ENCODE results near the gene SLC44A3.

SLC44A3 gene

DNA sequence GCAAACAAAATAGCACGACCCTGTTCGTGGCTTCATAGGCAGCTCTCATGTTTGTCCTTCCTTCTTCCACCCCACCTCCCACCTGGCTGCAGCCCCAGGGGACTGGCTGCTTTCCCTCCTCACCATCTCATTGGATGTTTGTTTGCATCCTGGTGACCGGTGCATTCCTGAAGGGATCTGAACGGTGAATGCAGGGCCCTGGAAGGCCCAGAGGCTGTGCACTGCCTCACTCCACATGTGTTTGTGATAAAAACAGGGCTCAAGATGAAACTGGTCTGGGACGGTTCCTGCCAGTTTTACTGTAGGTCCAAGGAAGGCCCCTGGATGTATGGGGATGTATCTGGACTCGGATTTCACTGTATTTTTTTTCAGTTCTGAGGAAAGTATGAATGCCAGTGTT lies 63.9 kb downstream of the SLC44A3 start:
- no peak overlapping the region for H3K27ac ChIP-seq
- no peak for TF ChIP-seq ZFX (IDR thresholded peaks at IDR 0.05; ENCODE audit: borderline replicate concordance)
- TF ChIP-seq, protein P1, sequence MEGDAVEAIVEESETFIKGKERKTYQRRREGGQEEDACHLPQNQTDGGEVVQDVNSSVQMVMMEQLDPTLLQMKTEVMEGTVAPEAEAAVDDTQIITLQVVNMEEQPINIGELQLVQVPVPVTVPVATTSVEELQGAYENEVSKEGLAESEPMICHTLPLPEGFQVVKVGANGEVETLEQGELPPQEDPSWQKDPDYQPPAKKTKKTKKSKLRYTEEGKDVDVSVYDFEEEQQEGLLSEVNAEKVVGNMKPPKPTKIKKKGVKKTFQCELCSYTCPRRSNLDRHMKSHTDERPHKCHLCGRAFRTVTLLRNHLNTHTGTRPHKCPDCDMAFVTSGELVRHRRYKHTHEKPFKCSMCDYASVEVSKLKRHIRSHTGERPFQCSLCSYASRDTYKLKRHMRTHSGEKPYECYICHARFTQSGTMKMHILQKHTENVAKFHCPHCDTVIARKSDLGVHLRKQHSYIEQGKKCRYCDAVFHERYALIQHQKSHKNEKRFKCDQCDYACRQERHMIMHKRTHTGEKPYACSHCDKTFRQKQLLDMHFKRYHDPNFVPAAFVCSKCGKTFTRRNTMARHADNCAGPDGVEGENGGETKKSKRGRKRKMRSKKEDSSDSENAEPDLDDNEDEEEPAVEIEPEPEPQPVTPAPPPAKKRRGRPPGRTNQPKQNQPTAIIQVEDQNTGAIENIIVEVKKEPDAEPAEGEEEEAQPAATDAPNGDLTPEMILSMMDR (IDR thresholded peaks at IDR 0.05) = no peak

DNA sequence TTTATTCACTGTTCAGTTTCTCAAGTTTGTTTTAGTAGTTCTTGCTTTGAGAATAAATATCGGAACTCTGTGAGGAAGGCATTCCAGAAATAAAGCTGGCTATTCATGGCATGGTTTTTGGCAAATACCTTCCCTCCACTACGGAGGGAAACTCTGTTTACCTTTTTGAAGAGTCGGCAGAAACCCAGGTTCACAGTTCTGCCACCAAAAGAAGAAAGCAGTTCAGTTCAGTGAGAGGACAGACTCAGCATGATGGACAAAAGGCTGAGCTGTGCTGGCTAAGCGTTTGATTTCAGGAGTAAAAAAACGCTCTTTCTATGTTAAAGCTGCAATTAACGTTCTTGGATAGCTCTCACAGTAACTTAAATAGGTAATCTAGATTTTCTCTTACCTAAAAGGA lies 64.3 kb downstream of the SLC44A3 start:
- no peak overlapping the region for H3K27ac ChIP-seq
- TF ChIP-seq, protein P1 (IDR thresholded peaks at IDR 0.05) = no peak
- no peak for TF ChIP-seq ZFX (IDR thresholded peaks at IDR 0.05; ENCODE audit: borderline replicate concordance)

DNA sequence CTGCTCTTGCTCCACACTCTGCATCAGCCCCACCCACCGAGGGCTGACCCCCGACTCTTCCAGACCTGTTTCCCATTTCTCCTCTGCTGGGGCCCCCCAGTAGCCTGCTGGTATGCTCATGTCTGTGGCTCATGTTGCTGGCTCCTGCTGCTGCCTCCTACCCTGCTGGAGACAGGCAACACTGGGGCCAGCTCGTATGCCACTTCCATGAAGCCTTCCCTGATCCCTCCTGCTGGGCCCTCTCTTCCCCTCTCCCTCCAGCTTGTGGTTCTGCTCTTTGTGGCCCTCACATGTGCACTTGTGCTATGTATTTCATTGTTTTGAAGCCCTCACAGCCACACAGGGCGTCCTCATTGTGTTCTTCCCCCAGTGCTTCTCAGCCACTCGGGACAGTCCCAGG lies 66.2 kb downstream of the SLC44A3 start:
- TF ChIP-seq ZFX (IDR thresholded peaks at IDR 0.05; ENCODE audit: borderline replicate concordance) = no peak
- TF ChIP-seq, protein P1 (IDR thresholded peaks at IDR 0.05) = no peak
- H3K27ac ChIP-seq = no peak overlapping the region

DNA sequence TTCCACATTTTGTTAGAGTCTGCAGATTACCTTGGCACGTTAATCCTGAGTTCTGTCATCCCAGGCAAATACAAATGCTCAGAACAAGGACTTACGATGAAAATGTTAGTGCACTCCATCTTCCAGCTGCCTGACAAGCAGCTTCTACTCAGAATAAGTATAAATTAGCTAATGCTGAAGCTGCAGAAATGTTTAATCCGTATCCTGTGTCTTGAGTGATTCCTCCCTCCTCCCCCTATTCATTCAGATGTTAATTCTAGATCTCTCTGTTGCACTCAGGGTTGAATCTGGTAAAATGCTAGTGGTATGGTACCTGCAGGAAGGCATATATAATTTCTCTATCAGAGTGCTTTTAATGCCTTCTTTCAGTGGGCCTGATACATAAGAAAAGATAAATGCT lies 66.9 kb downstream of the SLC44A3 start:
- H3K27ac ChIP-seq = no peak overlapping the region
- TF ChIP-seq, protein P1 (IDR thresholded peaks at IDR 0.05) = no peak
- TF ChIP-seq ZFX (IDR thresholded peaks at IDR 0.05; ENCODE audit: borderline replicate concordance) = no peak

DNA sequence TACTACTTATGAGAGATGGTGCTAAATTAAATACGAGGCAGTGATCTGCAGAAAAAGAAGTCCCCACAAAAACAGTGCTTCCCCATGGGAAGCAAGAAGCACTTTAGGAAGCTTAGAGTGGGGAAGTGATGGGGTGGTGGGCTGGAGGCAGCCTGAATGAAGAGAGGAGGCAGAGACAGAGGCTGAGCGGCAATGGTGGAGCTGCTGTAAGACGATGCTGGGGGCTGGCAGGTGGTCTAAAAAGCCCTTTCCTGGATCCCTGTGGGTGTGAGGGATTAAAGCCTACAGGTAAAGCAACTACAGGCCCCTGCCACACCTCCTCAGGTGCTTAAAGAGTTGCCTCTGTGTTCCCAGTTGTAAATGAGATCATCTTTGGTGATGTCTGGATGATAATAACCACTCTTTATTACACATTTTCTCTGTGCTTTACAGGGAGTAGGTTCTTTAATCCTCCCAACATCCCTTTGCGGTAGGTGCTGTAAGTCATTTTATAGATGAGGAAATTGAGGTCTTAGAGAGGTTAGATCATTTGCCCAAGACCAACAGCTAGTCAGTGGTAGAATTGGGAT lies 67.5 kb downstream of the SLC44A3 start:
- TF ChIP-seq, protein P1 (IDR thresholded peaks at IDR 0.05) = no peak
- no peak for TF ChIP-seq ZFX (IDR thresholded peaks at IDR 0.05; ENCODE audit: borderline replicate concordance)
- H3K27ac ChIP-seq = no peak overlapping the region

DNA sequence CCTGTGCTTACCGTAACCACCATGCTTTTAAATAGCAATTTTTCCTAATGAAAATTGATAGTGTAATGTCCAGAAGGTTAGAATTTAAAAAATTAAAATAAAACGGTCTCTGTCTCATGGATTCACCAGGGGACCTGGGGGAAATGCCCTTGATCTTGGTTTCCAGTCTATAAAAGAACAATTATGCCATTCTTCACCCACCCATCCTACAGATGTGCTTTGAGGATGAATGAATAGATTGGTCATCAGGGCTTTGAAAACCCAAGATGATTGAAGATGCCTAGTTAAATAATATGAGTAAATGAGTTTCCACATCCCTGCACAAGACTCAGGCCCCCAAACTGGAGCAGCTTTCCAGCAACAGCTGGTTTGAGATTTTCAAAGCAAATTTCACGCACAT lies 68.0 kb downstream of the SLC44A3 start:
- no peak for TF ChIP-seq ZFX (IDR thresholded peaks at IDR 0.05; ENCODE audit: borderline replicate concordance)
- TF ChIP-seq, protein P1 (IDR thresholded peaks at IDR 0.05) = no peak
- no peak overlapping the region for H3K27ac ChIP-seq

DNA sequence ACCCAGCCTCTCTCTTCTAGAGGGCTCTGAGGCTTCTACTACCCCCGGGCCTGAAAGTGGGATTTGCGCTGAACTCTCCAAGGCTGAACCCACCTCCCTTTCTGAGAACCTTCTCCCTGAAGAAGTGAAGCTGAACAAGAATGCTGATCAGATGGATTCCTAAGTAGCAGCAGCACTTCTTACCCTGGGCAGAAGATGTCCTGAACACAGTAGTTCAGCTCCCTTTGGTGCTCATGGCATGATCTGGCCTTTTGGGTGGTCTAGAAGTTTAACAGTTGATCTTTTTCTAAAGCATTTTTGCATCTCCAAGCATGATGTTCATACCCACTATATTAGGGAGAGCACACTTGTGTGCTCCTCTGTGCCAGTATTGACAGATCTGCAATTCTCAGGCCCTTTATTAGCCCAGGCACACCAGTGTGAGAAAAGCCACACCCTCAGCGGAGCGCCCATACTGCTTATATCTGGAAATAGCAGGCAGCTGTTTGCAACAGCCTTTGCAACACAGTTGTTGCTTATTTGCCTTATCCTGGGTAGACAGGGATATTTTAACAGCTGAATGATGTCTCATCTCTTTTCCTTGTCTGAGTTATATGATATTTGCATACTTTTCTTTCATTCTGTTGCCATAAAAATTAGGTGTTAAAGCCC lies 72.6 kb downstream of the SLC44A3 start:
- no peak overlapping the region for H3K27ac ChIP-seq
- no peak for TF ChIP-seq ZFX (IDR thresholded peaks at IDR 0.05; ENCODE audit: borderline replicate concordance)
- TF ChIP-seq, protein P1 (IDR thresholded peaks at IDR 0.05) = no peak
